ENCODE data around the gene ARL10. TPM values are rescaled to one million over a fixed set of nuclear protein-coding genes. Genes with fewer than 3 reads are reported as not detected.

ARL10 gene
- total and polyA plus RNA-seq, 2 donors from 2014 or later: 2.9 to 6.2 TPM

GRCh38 chr5:176415240-176415951, 50.1 kb downstream of the ARL10 start:
- Histone ChIP-seq H3K9ac (ENCODE audit: low read length in 3 of 3) (peak overlapping the region; percentile 36 to 97 (median 83)), H3K4me3 (ENCODE audit: low read length in 3 of 3) (peak overlapping the region; percentile 57 to 90 (median 76)), H3K27ac (ENCODE audit: low read depth in 2 of 2, low read length in 2 of 2) (peak overlapping the region; percentile 60 to 73), H3K4me1 (ENCODE audit: control insufficient read depth in 2 of 3, insufficient read depth in 2 of 3, low read depth in 1 of 3, low read length in 3 of 3) (peaks cover 0 to 13% (median 5%) of the 10 kb centered on the region in 3 donors), H3K9me3 (ENCODE audit: control insufficient read depth in 2 of 3, insufficient read depth in 1 of 3, low read length in 3 of 3) (no peaks in the 10 kb centered on the region), H3K36me3 (ENCODE audit: control insufficient read depth in 2 of 3, insufficient read depth in 3 of 3, low read length in 3 of 3) (no peaks in the 10 kb centered on the region), H3K27me3 (ENCODE audit: control insufficient read depth, insufficient read depth, low read length) (no peaks in the 10 kb centered on the region)
- peak in 3 of 5 donors; percentile 35 to 51 (median 38) for DNase-seq
- intact Hi-C loops (cut with DNase I): no loop called here
- no peak for TF ChIP-seq CTCF (IDR thresholded peaks at IDR 0.05; ENCODE audit: borderline replicate concordance, extremely low read depth, insufficient read depth)
- FAIRE-seq: no peak

GRCh38 chr5:176415952-176416924, 51.0 kb downstream of the ARL10 start, which contains the start of gene CLTB:
CLTB (minus strand) TSS chr5:176416539; CDS start chr5:176416363, 176 bp downstream.
- DNase-seq: peak; percentile 91 to 96 (median 93)
- H3K9me3 ChIP-seq (ENCODE audit: control insufficient read depth in 2 of 3, insufficient read depth in 1 of 3, low read length in 3 of 3): no peaks in the 10 kb centered on the region
- no peak for FAIRE-seq
- no peaks in the 10 kb centered on the region for H3K27me3 ChIP-seq (ENCODE audit: control insufficient read depth, insufficient read depth, low read length)
- peak within 1 kb of the TSS; percentile 36 to 97 (median 83) for H3K9ac ChIP-seq (ENCODE audit: low read length in 3 of 3)
- TF ChIP-seq CTCF (IDR thresholded peaks at IDR 0.05; ENCODE audit: borderline replicate concordance, extremely low read depth, insufficient read depth): peak; percentile 85
- peaks cover 0 to 13% (median 5%) of the 10 kb centered on the region in 3 donors for H3K4me1 ChIP-seq (ENCODE audit: control insufficient read depth in 2 of 3, insufficient read depth in 2 of 3, low read depth in 1 of 3, low read length in 3 of 3)
- H3K4me3 ChIP-seq (ENCODE audit: low read length in 3 of 3): peak within 1 kb of the TSS; percentile 57 to 90 (median 76)
- H3K27ac ChIP-seq (ENCODE audit: low read depth in 2 of 2, low read length in 2 of 2): peak within 1 kb of the TSS; percentile 60 to 73
- intact Hi-C loops (cut with DNase I): no loop called here
- no peaks in the 10 kb centered on the region for H3K36me3 ChIP-seq (ENCODE audit: control insufficient read depth in 2 of 3, insufficient read depth in 3 of 3, low read length in 3 of 3)

GRCh38 chr5:176416965-176417364, 51.7 kb downstream of the ARL10 start:
- H3K27me3 ChIP-seq (ENCODE audit: control insufficient read depth, insufficient read depth, low read length): no peaks in the 10 kb centered on the region
- FAIRE-seq (no peak), DNase-seq (no peak)
- no peaks in the 10 kb centered on the region for H3K36me3 ChIP-seq (ENCODE audit: control insufficient read depth in 2 of 3, insufficient read depth in 3 of 3, low read length in 3 of 3)
- H3K27ac ChIP-seq (ENCODE audit: low read depth in 2 of 2, low read length in 2 of 2): peak overlapping the region in 1 of 2 donors; percentile 39
- H3K9me3 ChIP-seq (ENCODE audit: control insufficient read depth in 2 of 3, insufficient read depth in 1 of 3, low read length in 3 of 3): no peaks in the 10 kb centered on the region
- TF ChIP-seq CTCF (IDR thresholded peaks at IDR 0.05; ENCODE audit: borderline replicate concordance, extremely low read depth, insufficient read depth): no peak
- peak overlapping the region; percentile 16 to 59 (median 44) for H3K4me3 ChIP-seq (ENCODE audit: low read length in 3 of 3)
- H3K4me1 ChIP-seq (ENCODE audit: control insufficient read depth in 2 of 3, insufficient read depth in 2 of 3, low read depth in 1 of 3, low read length in 3 of 3): peaks cover 0 to 13% (median 5%) of the 10 kb centered on the region in 3 donors
- intact Hi-C loops (cut with DNase I): no loop called here
- peak overlapping the region in 2 of 3 donors; percentile 26 to 75 for H3K9ac ChIP-seq (ENCODE audit: low read length in 3 of 3)

Data from kidney (tissue), 14 donors.